Hematopoietic multipotent progenitor cell treated with erythropoietin and hydrocortisone succinate and interleukin-3 and kit ligand, for 4 days (in vitro differentiated cells): ENCODE data around the gene CCND1.
A peak's percentile ranks its signal among the peaks of the same experiment; 100 is the strongest.
"Not testable (repeated sequence)": the region's sequence is repeated elsewhere in the genome, so short reads cannot be mapped to it uniquely, and the experiment has no call there.

Source experiments
- DNase-seq: peaks from one replicate; pipeline ENCODE4 v3.0.0-alpha.2; 2015

CCND1 gene

GRCh38 chr11:69618237-69618636 is 22.7 kb upstream of the CCND1 start:
- no peak for DNase-seq

DNA sequence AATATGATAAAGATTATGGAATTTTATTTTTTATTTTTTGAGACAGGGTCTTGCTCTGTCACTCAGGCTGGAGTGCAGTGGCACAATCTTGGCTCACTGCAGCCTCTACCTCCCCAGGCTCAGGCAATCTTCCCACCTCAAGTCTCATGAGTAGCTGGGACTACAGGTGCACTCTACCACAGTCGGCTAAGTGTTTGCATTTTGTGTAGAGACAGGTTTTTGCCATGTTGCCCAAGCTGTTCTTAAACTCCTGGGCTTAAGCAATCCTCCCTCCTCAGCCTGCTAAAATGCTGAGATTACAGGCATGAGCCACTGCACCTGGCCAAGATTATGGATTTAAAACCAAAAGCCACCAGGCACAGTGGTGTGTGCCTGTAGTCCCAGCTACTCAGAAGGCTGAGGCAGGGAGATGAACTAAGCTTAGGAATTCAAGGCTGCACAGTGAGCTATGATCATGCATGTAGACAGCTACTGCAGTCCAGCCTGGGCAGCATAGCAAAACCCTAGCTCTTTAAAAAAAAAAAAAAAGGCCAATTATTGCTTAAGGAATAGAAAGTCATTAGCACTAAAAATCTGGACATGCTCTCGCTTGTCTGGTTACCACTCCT is 20.2 kb upstream of the CCND1 start:
- DNase-seq, result no peak

GRCh38 chr11:69622097-69622681 is 18.8 kb upstream of the CCND1 start:
- not testable (repeated sequence) for DNase-seq

- no peak for DNase-seq
These were observed 16.7 kb upstream of the CCND1 start for GRCh38 chr11:69624293-69624692.

DNA sequence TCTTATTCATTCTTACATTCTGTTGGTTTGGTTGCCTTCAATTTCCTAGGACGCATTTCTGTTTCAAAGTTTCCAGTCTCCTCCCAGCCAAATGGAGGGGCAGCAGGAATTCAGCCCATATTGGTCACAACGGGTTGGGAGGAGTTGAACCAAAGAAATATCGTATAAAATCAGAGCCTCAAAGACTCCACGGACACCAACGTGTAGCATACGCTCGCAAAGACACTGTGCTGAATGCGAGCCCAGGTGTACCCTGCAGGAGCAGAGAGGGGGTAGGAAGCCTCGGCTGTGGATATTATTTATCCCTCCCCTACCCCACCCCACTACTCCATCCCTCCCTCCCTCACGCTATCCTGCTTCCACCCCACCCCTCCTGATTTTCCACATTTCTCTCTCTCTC is 15.5 kb upstream of the CCND1 start:
- DNase-seq, result no peak

DNA sequence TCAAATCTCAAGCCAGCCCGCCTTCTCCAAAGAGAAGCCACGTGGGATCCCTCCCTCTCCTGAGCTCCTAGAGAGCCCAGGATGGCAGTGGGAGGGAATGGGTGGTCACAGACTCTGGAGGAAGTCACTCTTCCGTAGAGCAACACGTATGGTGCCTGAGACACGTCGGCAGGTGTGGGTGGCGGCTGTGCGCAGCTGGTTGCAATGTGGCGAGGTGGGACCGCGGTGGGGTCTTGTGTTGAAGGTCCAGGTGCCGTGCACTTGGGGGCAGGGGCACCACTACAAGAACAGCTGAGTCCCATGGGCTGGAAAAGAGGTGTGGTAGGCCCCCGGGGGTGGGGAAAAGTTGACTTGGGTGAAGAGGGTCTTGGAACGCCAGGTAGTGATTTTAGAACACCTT is 13.4 kb upstream of the CCND1 start:
- DNase-seq, result no peak

GRCh38 chr11:69630017-69630416 is 10.9 kb upstream of the CCND1 start:
- peak; percentile 47 for DNase-seq

DNA sequence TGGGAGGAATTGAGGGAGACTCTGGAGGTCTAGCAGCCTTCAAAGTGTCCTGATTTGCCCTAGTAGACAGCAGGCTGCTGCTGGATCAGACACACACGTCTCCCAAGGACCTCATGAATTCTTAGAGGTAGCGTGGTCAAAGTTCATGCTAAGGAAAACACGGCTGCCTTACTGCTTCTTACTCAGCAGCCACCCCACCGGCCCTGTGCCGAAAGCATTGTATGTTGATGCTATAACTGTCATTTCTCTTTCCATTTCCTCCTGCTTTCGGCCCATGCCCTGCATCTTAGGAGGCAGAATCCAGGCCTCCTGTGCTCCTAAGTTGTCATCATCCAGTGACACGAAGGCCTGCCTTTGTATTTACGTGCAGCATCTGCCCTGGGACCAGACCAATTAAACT is 10.5 kb upstream of the CCND1 start:
- DNase-seq, result no peak

GRCh38 chr11:69632900-69633299 is 8.1 kb upstream of the CCND1 start:
- no peak for DNase-seq

- no peak for DNase-seq
These were observed 6.9 kb upstream of the CCND1 start for GRCh38 chr11:69634069-69634468.

- no peak for DNase-seq
These were observed 6.4 kb upstream of the CCND1 start for GRCh38 chr11:69634590-69634989.

- DNase-seq, result no peak
These were observed 5.8 kb upstream of the CCND1 start for GRCh38 chr11:69635195-69635594.

- no peak for DNase-seq
These were observed 5.0 kb upstream of the CCND1 start for GRCh38 chr11:69635804-69636511.

DNA sequence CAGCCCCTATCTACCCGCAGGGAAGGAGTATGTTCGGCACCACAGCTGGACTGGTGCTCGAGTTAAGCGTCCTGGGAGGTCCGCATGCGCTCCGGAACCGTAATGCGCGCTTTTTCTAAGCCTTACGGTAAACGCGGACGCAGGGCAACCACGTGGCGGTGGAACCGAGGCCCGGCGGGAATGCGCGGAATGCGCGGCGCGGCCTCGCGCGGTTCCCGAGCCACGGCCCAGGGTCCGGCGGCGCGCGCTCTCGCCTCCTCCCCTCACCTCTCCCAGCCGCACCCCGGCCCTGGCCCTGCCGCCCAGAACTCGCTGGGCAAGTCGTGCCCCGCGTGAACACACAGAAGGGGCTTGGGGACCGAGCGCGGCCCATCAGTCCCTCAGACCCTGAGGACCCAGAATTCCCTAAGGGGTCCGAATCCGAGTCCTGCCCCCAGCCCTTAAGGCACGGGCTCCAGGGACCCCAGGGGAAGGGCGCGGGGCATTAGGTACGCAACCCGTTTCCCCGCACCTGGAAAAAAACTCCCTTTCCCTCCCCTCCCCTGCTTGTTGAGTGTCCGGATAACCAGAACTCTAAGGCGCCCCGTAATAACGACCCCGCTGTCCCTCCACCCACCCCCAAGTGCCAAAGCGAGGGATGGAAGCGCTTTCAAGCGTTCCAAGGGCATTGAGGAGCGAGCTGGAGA is 4.3 kb upstream of the CCND1 start:
- peak; percentile 51 for DNase-seq

- DNase-seq, result no peak
These were observed 3.6 kb upstream of the CCND1 start for GRCh38 chr11:69637198-69637940.

DNA sequence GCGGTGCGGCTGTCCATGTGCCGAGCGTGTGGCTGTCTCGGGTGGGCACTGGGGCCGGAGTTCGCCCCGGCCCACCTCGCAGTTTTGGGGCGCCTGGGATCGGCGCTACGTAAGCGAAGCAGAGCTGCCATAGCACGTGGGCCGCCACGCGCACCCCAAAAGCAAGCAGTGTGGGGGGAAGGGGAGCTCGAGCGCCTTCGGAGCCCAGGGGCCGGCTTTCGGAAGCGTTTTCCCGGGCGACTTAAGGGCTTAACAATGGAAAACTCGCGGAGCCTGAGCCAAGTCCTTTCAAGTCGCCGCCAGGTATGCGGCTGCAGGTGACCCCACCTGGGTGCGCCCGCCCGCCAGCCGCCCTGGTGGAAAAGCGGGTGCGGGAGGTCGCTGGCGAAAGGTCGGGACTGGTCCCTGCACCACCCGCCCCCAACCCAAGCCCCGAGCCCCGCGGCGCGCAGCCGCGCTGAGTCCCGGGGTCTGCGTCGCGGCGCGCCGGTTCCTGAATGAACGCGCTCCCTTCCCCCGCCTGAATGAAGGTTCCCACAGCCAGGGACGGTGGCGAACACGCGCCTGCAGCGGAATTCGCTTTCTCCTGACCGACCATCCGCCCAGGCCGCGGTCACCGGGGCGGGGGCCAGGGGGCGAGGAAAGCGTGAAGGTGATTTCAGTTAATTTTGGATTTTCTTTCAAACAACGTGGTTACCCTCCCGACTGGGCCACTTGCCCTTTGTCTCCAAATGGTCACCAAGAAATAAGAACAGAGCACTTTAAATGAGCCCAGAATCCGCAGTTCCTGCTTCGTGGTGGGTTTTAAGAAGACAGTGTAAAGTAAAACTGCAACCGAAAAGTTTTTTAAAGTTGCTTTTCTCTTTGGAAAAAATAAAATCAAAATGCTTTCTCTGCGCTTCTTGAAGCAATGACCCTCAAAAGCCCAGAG is 2.8 kb upstream of the CCND1 start:
- peak; percentile 62 for DNase-seq

DNA sequence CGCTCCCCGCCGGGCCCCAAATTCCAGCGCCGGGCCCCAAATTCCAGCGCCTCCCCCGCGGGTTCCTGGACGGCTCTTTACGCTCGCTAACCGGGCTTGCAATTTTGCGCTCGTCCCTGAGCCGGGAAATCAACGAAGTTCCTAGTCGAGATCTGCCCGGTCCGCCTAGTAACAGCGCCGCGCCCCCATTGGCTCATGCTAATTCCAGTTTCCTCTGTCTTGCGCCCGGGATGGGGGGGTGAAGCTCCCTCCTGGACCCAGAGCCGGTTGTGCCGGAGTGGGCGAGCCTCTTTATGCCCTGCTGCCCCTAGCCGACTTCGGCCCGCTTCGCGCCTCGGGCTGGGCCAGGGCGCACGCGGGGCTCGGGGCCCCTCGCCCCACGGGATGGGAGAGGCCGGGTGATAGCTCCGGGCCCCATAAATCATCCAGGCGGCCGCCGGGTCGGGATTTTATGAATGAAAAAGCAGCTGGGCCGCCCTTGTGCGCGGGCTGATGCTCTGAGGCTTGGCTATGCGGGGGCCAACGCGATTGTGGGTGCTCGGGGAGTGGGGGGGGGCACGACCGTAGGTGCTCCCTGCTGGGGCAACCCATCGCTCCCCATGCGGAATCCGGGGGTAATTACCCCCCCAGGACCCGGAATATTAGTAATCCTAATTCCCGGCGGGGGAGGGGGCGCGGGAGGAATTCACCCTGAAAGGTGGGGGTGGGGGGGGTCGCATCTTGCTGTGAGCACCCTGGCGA is 1.8 kb upstream of the CCND1 start:
- peak; percentile 93 for DNase-seq

- DNase-seq, result no peak
These were observed 1.1 kb upstream of the CCND1 start for GRCh38 chr11:69639831-69640230.

DNA sequence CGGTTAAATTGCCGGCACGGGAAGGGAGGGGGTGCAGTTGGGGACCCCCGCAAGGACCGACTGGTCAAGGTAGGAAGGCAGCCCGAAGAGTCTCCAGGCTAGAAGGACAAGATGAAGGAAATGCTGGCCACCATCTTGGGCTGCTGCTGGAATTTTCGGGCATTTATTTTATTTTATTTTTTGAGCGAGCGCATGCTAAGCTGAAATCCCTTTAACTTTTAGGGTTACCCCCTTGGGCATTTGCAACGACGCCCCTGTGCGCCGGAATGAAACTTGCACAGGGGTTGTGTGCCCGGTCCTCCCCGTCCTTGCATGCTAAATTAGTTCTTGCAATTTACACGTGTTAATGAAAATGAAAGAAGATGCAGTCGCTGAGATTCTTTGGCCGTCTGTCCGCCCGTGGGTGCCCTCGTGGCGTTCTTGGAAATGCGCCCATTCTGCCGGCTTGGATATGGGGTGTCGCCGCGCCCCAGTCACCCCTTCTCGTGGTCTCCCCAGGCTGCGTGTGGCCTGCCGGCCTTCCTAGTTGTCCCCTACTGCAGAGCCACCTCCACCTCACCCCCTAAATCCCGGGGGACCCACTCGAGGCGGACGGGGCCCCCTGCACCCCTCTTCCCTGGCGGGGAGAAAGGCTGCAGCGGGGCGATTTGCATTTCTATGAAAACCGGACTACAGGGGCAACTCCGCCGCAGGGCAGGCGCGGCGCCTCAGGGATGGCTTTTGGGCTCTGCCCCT is 529 bp upstream of the CCND1 start:
- peak; percentile 33 for DNase-seq
